A549 treated with Mapracorat at 1 μM for 4 hours (cell line): ENCODE results near the gene CCL3. TPM values are rescaled to one million over a fixed set of nuclear protein-coding genes. Genes with fewer than 3 reads are reported as not detected.

Experiments used
- total RNA-seq: library from RNA; stranded (reverse); fragments of 200-300 nt; extraction: Qiagen RNA extraction; gene quantifications from 5 replicates; pipeline ENCODE4 v1.2.3, GENCODE V29; 2022

Gene CCL3
- not detected in 5 replicates for total RNA-seq

GRCh38 chr17:36089888-36090836 is at the start of gene CCL3:
Gene CCL3, minus strand, starts transcription at chr17:36090143. Its CDS starts 85 bp downstream, at chr17:36090058.

DNA sequence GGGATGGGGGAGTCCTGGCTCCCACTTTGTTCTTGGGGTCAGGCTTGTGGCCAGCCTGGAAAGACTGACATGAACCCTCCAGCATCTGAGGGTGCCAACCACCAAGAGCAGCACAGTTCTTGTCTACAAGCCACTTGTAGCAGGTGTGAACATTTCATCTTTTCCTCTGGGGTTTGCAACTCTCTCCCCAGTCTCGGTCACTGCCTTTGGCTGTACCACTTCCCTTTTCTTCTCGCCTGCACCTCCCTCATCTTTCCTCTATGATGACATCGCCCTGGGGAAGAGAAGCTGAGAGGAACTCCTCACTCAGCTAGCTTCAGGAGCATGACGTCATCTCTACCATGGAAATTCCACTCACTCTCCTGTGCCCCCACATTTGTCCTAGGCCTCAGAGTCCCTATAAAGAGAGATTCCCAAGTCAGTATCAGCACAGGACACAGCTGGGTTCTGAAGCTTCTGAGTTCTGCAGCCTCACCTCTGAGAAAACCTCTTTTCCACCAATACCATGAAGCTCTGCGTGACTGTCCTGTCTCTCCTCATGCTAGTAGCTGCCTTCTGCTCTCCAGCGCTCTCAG is 13.5 kb upstream of the CCL3 start, which contains the start of gene CCL4:
CCL4 (plus strand) TSS at position 427 of the 575 bp plus-strand sequence; CDS start at position 506, 79 bp downstream.

GRCh38 chr17:36063786-36064541 is 26.0 kb downstream of the CCL3 start, which contains the start of gene CCL18:
Gene CCL18, plus strand, starts transcription at chr17:36064272. Its CDS starts 71 bp downstream, at chr17:36064343.

Other genes starting within 250 kb of the CCL3 start
- not detected in 5 replicates for gene HEATR9, start 221.3 kb downstream of the CCL3 start, total RNA-seq
- 1.1 to 1.5 TPM (median 1.2 TPM) in 5 replicates for gene CCL5, start 209.8 kb downstream of the CCL3 start, total RNA-seq
- gene RDM1, start 159.4 kb downstream of the CCL3 start, total RNA-seq, result 2.7 to 3.9 TPM (median 3.1 TPM) in 5 replicates
- not detected in 5 replicates for gene LYZL6, start 146.4 kb downstream of the CCL3 start, total RNA-seq
- not detected in 5 replicates for gene CCL16, start 108.6 kb downstream of the CCL3 start, total RNA-seq
- not detected in 5 replicates for gene CCL14, start 103.4 kb downstream of the CCL3 start, total RNA-seq
- gene CCL15, start 88.6 kb downstream of the CCL3 start, total RNA-seq, result not detected in 5 replicates
- not detected in 5 replicates for gene CCL23, start 72.2 kb downstream of the CCL3 start, total RNA-seq
- 0.21 TPM in 1 of 5 replicates, not detected in the others for gene CCL18, start 25.9 kb downstream of the CCL3 start, total RNA-seq
- gene CCL4, start 13.7 kb upstream of the CCL3 start, total RNA-seq, result not detected in 5 replicates
- 2.1 to 3.7 TPM (median 2.6 TPM) in 5 replicates for gene TBC1D3B, start 86.5 kb upstream of the CCL3 start, total RNA-seq
- not detected in 5 replicates for gene CCL3L1, start 106.6 kb upstream of the CCL3 start, total RNA-seq
- gene CCL4L2, start 120.9 kb upstream of the CCL3 start, total RNA-seq, result not detected in 5 replicates
- 0.23 to 0.35 TPM (median 0.27 TPM) in 3 of 5 replicates, not detected in the others for gene TBC1D3I, start 174.4 kb upstream of the CCL3 start, total RNA-seq
- gene TBC1D3G, start 233.7 kb upstream of the CCL3 start, total RNA-seq, result 0.12 TPM in 1 of 5 replicates, not detected in the others